ENCODE data around the gene GADL1.

GADL1 gene

GRCh38 chr3:30779686-30780287, 114.7 kb downstream of the GADL1 start:
- H3K79me2 ChIP-seq (ENCODE audit: insufficient read depth, low read length) = no peaks in the 10 kb centered on the region
- H3K27me3 ChIP-seq (ENCODE audit: insufficient read depth, low read length) = no peaks in the 10 kb centered on the region; the same call in none of the 2 replicates
- H3K9me3 ChIP-seq (ENCODE audit: low read length) = peaks cover 3% of the 10 kb centered on the region; the same call in 1 of the 2 replicates
- H2AFZ ChIP-seq (ENCODE audit: low read length) = no peak overlapping the region
- no peak overlapping the region for H3K4me3 ChIP-seq (ENCODE audit: low read depth, low read length, poor library complexity, severe bottlenecking)
- TF ChIP-seq, protein P1, sequence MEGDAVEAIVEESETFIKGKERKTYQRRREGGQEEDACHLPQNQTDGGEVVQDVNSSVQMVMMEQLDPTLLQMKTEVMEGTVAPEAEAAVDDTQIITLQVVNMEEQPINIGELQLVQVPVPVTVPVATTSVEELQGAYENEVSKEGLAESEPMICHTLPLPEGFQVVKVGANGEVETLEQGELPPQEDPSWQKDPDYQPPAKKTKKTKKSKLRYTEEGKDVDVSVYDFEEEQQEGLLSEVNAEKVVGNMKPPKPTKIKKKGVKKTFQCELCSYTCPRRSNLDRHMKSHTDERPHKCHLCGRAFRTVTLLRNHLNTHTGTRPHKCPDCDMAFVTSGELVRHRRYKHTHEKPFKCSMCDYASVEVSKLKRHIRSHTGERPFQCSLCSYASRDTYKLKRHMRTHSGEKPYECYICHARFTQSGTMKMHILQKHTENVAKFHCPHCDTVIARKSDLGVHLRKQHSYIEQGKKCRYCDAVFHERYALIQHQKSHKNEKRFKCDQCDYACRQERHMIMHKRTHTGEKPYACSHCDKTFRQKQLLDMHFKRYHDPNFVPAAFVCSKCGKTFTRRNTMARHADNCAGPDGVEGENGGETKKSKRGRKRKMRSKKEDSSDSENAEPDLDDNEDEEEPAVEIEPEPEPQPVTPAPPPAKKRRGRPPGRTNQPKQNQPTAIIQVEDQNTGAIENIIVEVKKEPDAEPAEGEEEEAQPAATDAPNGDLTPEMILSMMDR (IDR thresholded peaks at IDR 0.05; ENCODE audit: low read length) = peak; percentile 41
- no peak for TF ChIP-seq EZH2 (IDR thresholded peaks at IDR 0.05; ENCODE audit: borderline replicate concordance, low read length)
- H3K4me1 ChIP-seq (ENCODE audit: insufficient read depth, low read length, severe bottlenecking) = no peaks in the 10 kb centered on the region
- H3F3A ChIP-seq (ENCODE audit: insufficient read depth, low read length) = no peaks in the 10 kb centered on the region
- H3K9me2 ChIP-seq (ENCODE audit: low read depth, low read length) = no peaks in the 10 kb centered on the region
- no peak overlapping the region for H3K27ac ChIP-seq (ENCODE audit: low read depth, low read length, poor library complexity, severe bottlenecking)
- H3K36me3 ChIP-seq (ENCODE audit: insufficient read depth, low read length) = no peaks in the 10 kb centered on the region
- H3K4me2 ChIP-seq (ENCODE audit: low read length) = no peak overlapping the region
- no peaks in the 10 kb centered on the region for H4K20me1 ChIP-seq (ENCODE audit: insufficient read depth, low read length)
- no peak overlapping the region for H3K9ac ChIP-seq (ENCODE audit: low read length)

DNA sequence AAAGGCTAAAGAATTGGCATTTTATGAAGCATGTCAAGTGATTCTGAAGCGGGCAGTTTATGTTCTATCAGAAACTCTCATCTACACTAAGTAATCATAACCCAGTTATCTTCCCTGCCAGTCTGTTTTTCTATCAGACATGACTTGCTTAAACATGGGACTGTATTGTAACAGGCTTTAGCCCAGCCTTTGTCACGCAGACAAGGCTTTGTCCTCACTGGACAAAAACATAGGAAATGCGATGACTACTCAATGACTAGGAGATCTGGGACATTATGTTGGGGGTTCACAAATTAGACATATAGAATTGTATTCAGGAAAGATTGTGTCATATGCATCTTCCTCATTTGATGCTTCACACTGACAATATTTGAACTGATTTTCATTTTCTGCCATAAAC, 115.5 kb downstream of the GADL1 start:
- H3K9ac ChIP-seq (ENCODE audit: low read length) = no peak overlapping the region
- no peaks in the 10 kb centered on the region for H3K4me1 ChIP-seq (ENCODE audit: insufficient read depth, low read length, severe bottlenecking)
- no peaks in the 10 kb centered on the region for H3F3A ChIP-seq (ENCODE audit: insufficient read depth, low read length)
- TF ChIP-seq EZH2 (IDR thresholded peaks at IDR 0.05; ENCODE audit: borderline replicate concordance, low read length) = no peak
- TF ChIP-seq, protein P1 (IDR thresholded peaks at IDR 0.05; ENCODE audit: low read length) = no peak
- H3K27ac ChIP-seq (ENCODE audit: low read depth, low read length, poor library complexity, severe bottlenecking) = no peak overlapping the region
- no peak overlapping the region for H2AFZ ChIP-seq (ENCODE audit: low read length)
- H3K36me3 ChIP-seq (ENCODE audit: insufficient read depth, low read length) = no peaks in the 10 kb centered on the region
- no peaks in the 10 kb centered on the region for H3K9me2 ChIP-seq (ENCODE audit: low read depth, low read length)
- H3K79me2 ChIP-seq (ENCODE audit: insufficient read depth, low read length) = no peaks in the 10 kb centered on the region
- H3K27me3 ChIP-seq (ENCODE audit: insufficient read depth, low read length) = no peaks in the 10 kb centered on the region; the same call in none of the 2 replicates
- H3K4me2 ChIP-seq (ENCODE audit: low read length) = no peak overlapping the region
- H3K4me3 ChIP-seq (ENCODE audit: low read depth, low read length, poor library complexity, severe bottlenecking) = no peak overlapping the region
- no peaks in the 10 kb centered on the region for H4K20me1 ChIP-seq (ENCODE audit: insufficient read depth, low read length)
- peaks cover 3% of the 10 kb centered on the region; the same call in 1 of the 2 replicates for H3K9me3 ChIP-seq (ENCODE audit: low read length)

DNA sequence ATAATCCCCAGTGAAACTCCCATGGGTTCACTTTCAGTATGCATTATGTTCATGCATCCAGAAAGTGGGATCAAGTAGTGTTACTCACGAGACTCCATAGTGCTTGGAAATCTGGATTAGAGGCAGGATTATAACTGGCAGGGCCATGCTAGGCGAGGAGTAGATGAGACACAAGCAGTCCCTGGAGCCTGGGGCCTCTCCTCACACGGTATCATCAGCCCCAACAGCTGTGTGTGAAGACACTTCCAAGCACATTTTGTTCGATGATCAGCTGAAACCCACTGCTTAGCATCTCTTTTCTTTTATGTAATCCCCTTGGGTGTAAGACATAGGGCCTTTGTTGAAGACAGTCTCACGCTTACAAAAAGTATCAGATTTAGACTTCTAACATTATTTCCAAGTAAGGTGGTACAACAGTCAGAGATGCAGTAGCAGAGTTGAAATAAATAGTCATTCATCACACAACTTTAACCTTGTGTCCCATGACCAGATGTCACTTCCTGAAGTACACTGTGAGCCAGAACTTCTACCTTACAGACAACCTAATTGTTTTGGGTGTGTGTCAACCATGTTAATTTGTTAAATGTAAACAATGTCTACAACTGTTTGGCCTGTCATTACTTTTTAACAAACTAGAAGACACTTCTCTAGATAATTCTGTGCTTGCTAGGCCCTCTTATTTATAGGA, 116.9 kb downstream of the GADL1 start:
- Histone ChIP-seq H3K4me3 (ENCODE audit: low read depth, low read length, poor library complexity, severe bottlenecking) (no peak overlapping the region), H3K27ac (ENCODE audit: low read depth, low read length, poor library complexity, severe bottlenecking) (no peak overlapping the region), H3K9me3 (ENCODE audit: low read length) (peaks cover 3% of the 10 kb centered on the region; the same call in 1 of the 2 replicates), H3F3A (ENCODE audit: insufficient read depth, low read length) (no peaks in the 10 kb centered on the region), H3K36me3 (ENCODE audit: insufficient read depth, low read length) (no peaks in the 10 kb centered on the region), H3K9ac (ENCODE audit: low read length) (no peak overlapping the region), H3K4me1 (ENCODE audit: insufficient read depth, low read length, severe bottlenecking) (no peaks in the 10 kb centered on the region), H3K4me2 (ENCODE audit: low read length) (no peak overlapping the region), H4K20me1 (ENCODE audit: insufficient read depth, low read length) (no peaks in the 10 kb centered on the region), H3K27me3 (ENCODE audit: insufficient read depth, low read length) (no peaks in the 10 kb centered on the region; the same call in none of the 2 replicates), H3K79me2 (ENCODE audit: insufficient read depth, low read length) (no peaks in the 10 kb centered on the region), H2AFZ (ENCODE audit: low read length) (no peak overlapping the region), H3K9me2 (ENCODE audit: low read depth, low read length) (no peaks in the 10 kb centered on the region)
- TF ChIP-seq, protein P1 (IDR thresholded peaks at IDR 0.05; ENCODE audit: low read length) = no peak
- TF ChIP-seq EZH2 (IDR thresholded peaks at IDR 0.05; ENCODE audit: borderline replicate concordance, low read length) = no peak

Data from OCI-LY1 (cell line).